ENCODE results near the gene ACD.

The ACD gene

GRCh38 chr16:67645397-67646121 is 14.5 kb downstream of the ACD start:
- DNase-seq: no peak

GRCh38 chr16:67644038-67644437 is 16.0 kb downstream of the ACD start:
- DNase-seq: no peak

GRCh38 chr16:67641779-67642708 is 18.0 kb downstream of the ACD start:
- peak; percentile 13 for DNase-seq

- no peak for DNase-seq
These were observed 22.4 kb downstream of the ACD start for GRCh38 chr16:67637625-67638024.

GRCh38 chr16:67636713-67637112 is 23.3 kb downstream of the ACD start:
- no peak for DNase-seq

- no peak for DNase-seq
These were observed 27.5 kb downstream of the ACD start for GRCh38 chr16:67632415-67633172.

- no peak for DNase-seq
These were observed 31.8 kb downstream of the ACD start for GRCh38 chr16:67628216-67628615.

- no peak for DNase-seq
These were observed 46.3 kb downstream of the ACD start for GRCh38 chr16:67613808-67614207.

GRCh38 chr16:67608364-67608763 is 51.7 kb downstream of the ACD start:
- no peak for DNase-seq

All from NCI-H1694 (cell line).